Cardiac fibroblast (primary cell): Measurements from ENCODE around the gene PIGX.

Source experiments
- DNase-seq, 2 donors: peaks; one replicate each; pipeline versions ENCODE4 v3.0.0 to v3.0.0-alpha.2; 2010; ENCODE audit warnings: low read depth in 2 of 2
- H3K4me3 ChIP-seq, 2 donors: replicated peaks in 1 of 2; 1 replicate in 1 of 2; 2 replicates in 1 of 2; pipeline ENCODE4 v1.5.1; 2011; ENCODE audit warnings: low read depth in 2 of 2, low read length in 2 of 2, mild to moderate bottlenecking in 2 of 2, moderate library complexity in 1 of 2
- CTCF ChIP-seq: IDR thresholded peaks from one replicate; pipeline ENCODE4 v1.5.1; 2011; ENCODE audit warnings: low read depth, mild to moderate bottlenecking, low read length, inconsistent platforms

The PIGX gene

GRCh38 chr3:196774191-196774820 is 62.1 kb downstream of the PIGX start:
- peak in 1 of 2 donors; percentile 54 for DNase-seq
- TF ChIP-seq CTCF, result no peak
- no peak overlapping the region for H3K4me3 ChIP-seq

- DNase-seq, result peak; percentile 31 to 66
- H3K4me3 ChIP-seq, result no peak overlapping the region
- TF ChIP-seq CTCF, result no peak
Measured at GRCh38 chr3:196774848-196775422, 62.8 kb downstream of the PIGX start.

GRCh38 chr3:196775938-196776337 is 63.8 kb downstream of the PIGX start:
- DNase-seq, result no peak
- H3K4me3 ChIP-seq, result no peak overlapping the region
- no peak for TF ChIP-seq CTCF

- TF ChIP-seq CTCF, result no peak
- no peak overlapping the region for H3K4me3 ChIP-seq
- no peak for DNase-seq
Measured at GRCh38 chr3:196777836-196778235, 65.7 kb downstream of the PIGX start.

GRCh38 chr3:196778755-196779154 is 66.6 kb downstream of the PIGX start:
- peak; percentile 68 to 73 for DNase-seq
- no peak for TF ChIP-seq CTCF
- H3K4me3 ChIP-seq, result no peak overlapping the region

- H3K4me3 ChIP-seq, result no peak overlapping the region
- no peak for TF ChIP-seq CTCF
- DNase-seq, result peak in 1 of 2 donors; percentile 20
Measured at GRCh38 chr3:196782511-196782910, 70.3 kb downstream of the PIGX start.
